Hepatocyte (in vitro differentiated cells): ENCODE results near the gene GRAMD1A.

Experiments
- CTCF ChIP-seq: fragments of 200-600 bp; sonication (generic); IDR thresholded peaks from 2 replicates; pipeline ENCODE4 v1.5.1; 2016; ENCODE audit warnings: antibody characterized with exemption, mild to moderate bottlenecking; ENCODE audit not compliant: poor library complexity
- EZH2phosphoT487 ChIP-seq: fragments of 200-600 bp; sonication (generic); IDR thresholded peaks from one replicate; pipeline ENCODE4 v1.6.1; 2018; ENCODE audit warnings: antibody characterized with exemption, mild to moderate bottlenecking, low read depth, moderate library complexity; ENCODE audit not compliant: unreplicated experiment, severe bottlenecking

GRCh38 chr19:34984287-34984686 lies 15.8 kb upstream of the GRAMD1A start:
- TF ChIP-seq CTCF (no peak), EZH2phosphoT487 (no peak)
